Inflammatory macrophage (primary cell): ENCODE results near the gene ABHD4.
"Not testable (repeated sequence)": the region's sequence is repeated elsewhere in the genome, so short reads cannot be mapped to it uniquely, and the experiment has no call there.

Experiments
- DNase-seq, 2 donors: peaks; one replicate each; pipeline ENCODE4 v3.0.0-alpha.2; 2020 to 2022

Gene ABHD4

GRCh38 chr14:22561661-22562579, 36.2 kb upstream of the ABHD4 start:
- DNase-seq: peak in 1 of 2 donors; percentile 18

GRCh38 chr14:22563987-22564386, 34.1 kb upstream of the ABHD4 start:
- DNase-seq: no peak

- no peak for DNase-seq
Observed at GRCh38 chr14:22564463-22564862, 33.6 kb upstream of the ABHD4 start.

GRCh38 chr14:22565391-22565945, 32.6 kb upstream of the ABHD4 start:
- no peak for DNase-seq

GRCh38 chr14:22566266-22566665, 31.8 kb upstream of the ABHD4 start:
- DNase-seq: not testable (repeated sequence)

- no peak for DNase-seq
Observed at GRCh38 chr14:22566845-22567244, 31.3 kb upstream of the ABHD4 start.

GRCh38 chr14:22567437-22567836, 30.7 kb upstream of the ABHD4 start:
- DNase-seq: no peak

- DNase-seq: no peak
Observed at GRCh38 chr14:22569106-22569736, 28.9 kb upstream of the ABHD4 start.

GRCh38 chr14:22569737-22570131, 28.4 kb upstream of the ABHD4 start:
- no peak for DNase-seq

- peak; percentile 71 to 78 for DNase-seq
Observed at GRCh38 chr14:22570132-22570949, 27.8 kb upstream of the ABHD4 start.

GRCh38 chr14:22572562-22573058, 25.5 kb upstream of the ABHD4 start:
- no peak for DNase-seq

- peak; percentile 27 to 54 for DNase-seq
Observed at GRCh38 chr14:22573804-22574203, 24.3 kb upstream of the ABHD4 start.

GRCh38 chr14:22577334-22577908, 20.7 kb upstream of the ABHD4 start:
- no peak for DNase-seq

GRCh38 chr14:22579236-22579635, 18.9 kb upstream of the ABHD4 start:
- DNase-seq: no peak

- DNase-seq: no peak
Observed at GRCh38 chr14:22579881-22580280, 18.2 kb upstream of the ABHD4 start.

GRCh38 chr14:22580625-22581024, 17.5 kb upstream of the ABHD4 start:
- no peak for DNase-seq

- DNase-seq: no peak
Observed at GRCh38 chr14:22583994-22584393, 14.1 kb upstream of the ABHD4 start.

- no peak for DNase-seq
Observed at GRCh38 chr14:22587247-22587646, 10.9 kb upstream of the ABHD4 start.

- not testable (repeated sequence) for DNase-seq
Observed at GRCh38 chr14:22587677-22588422, 10.2 kb upstream of the ABHD4 start.

GRCh38 chr14:22588526-22589095, 9.5 kb upstream of the ABHD4 start:
- DNase-seq: peak in 1 of 2 donors; percentile 3
